IMR-90 (cell line): ENCODE measurements around the gene SH3TC1. TPM values are rescaled to one million over a fixed set of nuclear protein-coding genes. Genes with fewer than 3 reads are reported as not detected.

Experiments used
- ATAC-seq: fragments of 200-7000 bp; cut with Tn5 transposase; 2 replicates; pipeline ENCODE4 v1.9.1; 2020; ENCODE audit warnings: low read depth, mild to moderate bottlenecking, moderate library complexity
- BruUV-seq: library from RNA; stranded (reverse); fragments of 400-500 nt; replicated peaks from 2 replicates; lab custom pipeline; 2021; lab: Mats Ljungman, UMichigan
- CTCF ChIA-PET: fragments of 300-600 bp; formaldehyde crosslinking; extraction: SDS; loops from one replicate; lab custom pipeline; 2021; ENCODE audit warnings: antibody characterized with exemption; lab: Yijun Ruan, JAX
- POLR2A ChIA-PET: fragments of 300-600 bp; sonication (Branson Sonifier 250); formaldehyde crosslinking; loops from one replicate; lab custom pipeline; 2022; ENCODE audit warnings: antibody characterized with exemption; ENCODE audit not compliant: unreplicated experiment; lab: Charles Lee
- DNase-seq: peaks from one replicate; pipeline ENCODE4 v3.0.0; 2013
- H2AFZ ChIP-seq: replicated peaks from 2 replicates; pipeline ENCODE3; 2013; ENCODE audit warnings: low read length, mild to moderate bottlenecking; ENCODE audit not compliant: poor library complexity
- H2AK5ac ChIP-seq: 2 replicates; pipeline ENCODE4 v1.6.1; 2013; ENCODE audit warnings: low read depth, low read length, inconsistent platforms
- H2AK9ac ChIP-seq: replicated peaks from 2 replicates; pipeline ENCODE3; 2013; ENCODE audit warnings: mild to moderate bottlenecking, low read depth, low read length, moderate library complexity; ENCODE audit not compliant: poor library complexity
- H2BK120ac ChIP-seq: 2 replicates; pipeline ENCODE4 v1.6.1; 2013; ENCODE audit warnings: low read depth, low read length, inconsistent platforms
- H2BK15ac ChIP-seq: 3 replicates; pipeline ENCODE4 v1.6.1; 2013; ENCODE audit warnings: low read depth, low read length, inconsistent platforms
- H2BK20ac ChIP-seq: 2 replicates; pipeline ENCODE4 v1.6.1; 2013; ENCODE audit warnings: low read depth, mild to moderate bottlenecking, inconsistent platforms, low read length, moderate library complexity
- H2BK5ac ChIP-seq: 2 replicates; pipeline ENCODE4 v1.6.1; 2013; ENCODE audit warnings: mild to moderate bottlenecking, low read depth, low read length, inconsistent platforms; ENCODE audit not compliant: poor library complexity, severe bottlenecking
- H3K14ac ChIP-seq: replicated peaks from 2 replicates; pipeline ENCODE4 v1.6.1; 2013; ENCODE audit warnings: low read depth, low read length, inconsistent platforms
- H3K18ac ChIP-seq: 2 replicates; pipeline ENCODE4 v1.6.1; 2013; ENCODE audit warnings: low read depth, low read length, control low read depth
- H3K23ac ChIP-seq: 2 replicates; pipeline ENCODE4 v1.6.1; 2013; ENCODE audit warnings: low read depth, low read length, inconsistent platforms
- H3K27ac ChIP-seq: 2 replicates; pipeline ENCODE4 v1.5.1; 2013; ENCODE audit warnings: mild to moderate bottlenecking, control low read depth, low read length; ENCODE audit not compliant: insufficient read depth
- H3K27me3 ChIP-seq: 2 replicates; pipeline ENCODE4 v1.6.1; 2013; ENCODE audit warnings: low read length; ENCODE audit not compliant: control insufficient read depth, insufficient read depth
- H3K36me3 ChIP-seq: 2 replicates; pipeline ENCODE4 v1.6.1; 2013; ENCODE audit warnings: low read length, mixed read lengths; ENCODE audit not compliant: control insufficient read depth, insufficient read depth
- H3K4ac ChIP-seq: 2 replicates; pipeline ENCODE4 v1.6.1; 2013; ENCODE audit warnings: low read depth, low read length, inconsistent platforms
- H3K4me1 ChIP-seq: 2 replicates; pipeline ENCODE4 v1.6.1; 2013; ENCODE audit warnings: low read length, mixed read lengths; ENCODE audit not compliant: control insufficient read depth, insufficient read depth
- H3K4me2 ChIP-seq: 2 replicates; pipeline ENCODE4 v1.6.1; 2013; ENCODE audit warnings: low read depth, mild to moderate bottlenecking, control low read depth, low read length, moderate library complexity
- H3K4me3 ChIP-seq: 2 replicates; pipeline ENCODE4 v1.5.1; 2013; ENCODE audit warnings: low read depth, mild to moderate bottlenecking, control low read depth, low read length, moderate library complexity; ENCODE audit not compliant: insufficient read depth
- H3K56ac ChIP-seq: 2 replicates; pipeline ENCODE4 v1.6.1; 2013; ENCODE audit warnings: low read length, inconsistent platforms; ENCODE audit not compliant: insufficient read depth; ENCODE audit errors: extremely low read depth
- H3K79me1 ChIP-seq, 2 experiments: 2 replicates each; pipeline ENCODE4 v1.6.1; 2013; ENCODE audit warnings: low read length in 2 of 2, inconsistent platforms in 1 of 2, low read depth in 1 of 2
- H3K9ac ChIP-seq: 2 replicates; pipeline ENCODE4 v1.6.1; 2013; ENCODE audit warnings: low read depth, low read length, control low read depth
- H3K9me1 ChIP-seq: 2 replicates; pipeline ENCODE4 v1.6.1; 2013; ENCODE audit warnings: low read length, inconsistent platforms; ENCODE audit not compliant: insufficient read depth
- H3K9me3 ChIP-seq: 2 replicates; pipeline ENCODE4 v1.6.1; 2013; ENCODE audit warnings: low read length; ENCODE audit not compliant: control insufficient read depth, insufficient read depth
- H4K20me1 ChIP-seq: 2 replicates; pipeline ENCODE4 v1.6.1; 2013; ENCODE audit warnings: low read length, inconsistent platforms; ENCODE audit not compliant: insufficient read depth
- H4K5ac ChIP-seq: 2 replicates; pipeline ENCODE4 v1.6.1; 2013; ENCODE audit warnings: mild to moderate bottlenecking, low read depth, low read length, control low read depth
- H4K8ac ChIP-seq, 2 experiments: 2 replicates each; pipeline ENCODE4 v1.6.1; 2013; ENCODE audit warnings: low read depth in 2 of 2, low read length in 2 of 2, control low read depth in 1 of 2, inconsistent platforms in 1 of 2
- H4K91ac ChIP-seq: 2 replicates; pipeline ENCODE4 v1.6.1; 2013; ENCODE audit warnings: low read depth, low read length, inconsistent platforms; ENCODE audit not compliant: insufficient read depth
- WGBS, 2 experiments: methylation state at CpG; one replicate each; pipeline versions ENCODE4 v1.1.5 to v1.1.7; 2013; ENCODE audit warnings: missing lambda C conversion rate in 2 of 2; ENCODE audit not compliant: insufficient read length in 1 of 2; ENCODE audit errors: extremely low coverage in 2 of 2; 5-methylcytosine and 5-hydroxymethylcytosine counted together
- dilution Hi-C: fragments of 300-500 bp; cut with HindIII; formaldehyde crosslinking; loops from one replicate; pipeline ENCODE4 v1.14.3; 2018; ENCODE audit warnings: low sequenced_read_pairs; ENCODE audit not compliant: unreplicated experiment
- in situ Hi-C: fragments of 300-500 bp; cut with MboI; formaldehyde crosslinking; loops from 3 replicates; pipeline ENCODE4 v1.14.3; 2019; ENCODE audit warnings: low sequenced_read_pairs, inconsistent platforms, mixed read lengths
- intact Hi-C: fragments of 100-400 bp; cut with micrococcal nuclease; formaldehyde crosslinking; loops from 2 replicates; pipeline ENCODE4 v1.10.0; 2022
- polyA plus RNA-seq, 3 experiments: library from polyadenylated mRNA; depleted of rRNA; stranded (reverse); fragments of >200 nt; gene quantifications; 2 replicates each; pipeline ENCODE4 v1.2.3, GENCODE V29; 2012; ENCODE audit warnings: low replicate concordance in 1 of 3
- total RNA-seq: library from RNA; depleted of rRNA; stranded (reverse); fragments of >200 nt; gene quantifications from 2 replicates; pipeline ENCODE4 v1.2.3, GENCODE V29; 2012
- TF ChIP-seq, protein P1 (sequence below): fragments of 150-350 bp; IDR thresholded peaks from 2 replicates; pipeline ENCODE4 v1.6.1; 2017; ENCODE audit warnings: mild to moderate bottlenecking, antibody characterized with exemption, low read length, low read depth
- TF ChIP-seq, protein P2 (sequence below): conservative IDR thresholded peaks from 2 replicates; pipeline ENCODE4 v1.5.1; 2012; ENCODE audit warnings: mild to moderate bottlenecking, low read depth, low read length, improper control_type of control experiment
- TF ChIP-seq, protein P3 (sequence below): fragments of 150-350 bp; IDR thresholded peaks from 2 replicates; pipeline ENCODE4 v1.6.1; 2016; ENCODE audit warnings: low read depth, mild to moderate bottlenecking, low read length, moderate library complexity, borderline replicate concordance

Gene SH3TC1
- total and polyA plus RNA-seq, 2 of the 4 experiments (the other 2 are of a cell fraction) = 1.6 to 2.2 TPM

DNA sequence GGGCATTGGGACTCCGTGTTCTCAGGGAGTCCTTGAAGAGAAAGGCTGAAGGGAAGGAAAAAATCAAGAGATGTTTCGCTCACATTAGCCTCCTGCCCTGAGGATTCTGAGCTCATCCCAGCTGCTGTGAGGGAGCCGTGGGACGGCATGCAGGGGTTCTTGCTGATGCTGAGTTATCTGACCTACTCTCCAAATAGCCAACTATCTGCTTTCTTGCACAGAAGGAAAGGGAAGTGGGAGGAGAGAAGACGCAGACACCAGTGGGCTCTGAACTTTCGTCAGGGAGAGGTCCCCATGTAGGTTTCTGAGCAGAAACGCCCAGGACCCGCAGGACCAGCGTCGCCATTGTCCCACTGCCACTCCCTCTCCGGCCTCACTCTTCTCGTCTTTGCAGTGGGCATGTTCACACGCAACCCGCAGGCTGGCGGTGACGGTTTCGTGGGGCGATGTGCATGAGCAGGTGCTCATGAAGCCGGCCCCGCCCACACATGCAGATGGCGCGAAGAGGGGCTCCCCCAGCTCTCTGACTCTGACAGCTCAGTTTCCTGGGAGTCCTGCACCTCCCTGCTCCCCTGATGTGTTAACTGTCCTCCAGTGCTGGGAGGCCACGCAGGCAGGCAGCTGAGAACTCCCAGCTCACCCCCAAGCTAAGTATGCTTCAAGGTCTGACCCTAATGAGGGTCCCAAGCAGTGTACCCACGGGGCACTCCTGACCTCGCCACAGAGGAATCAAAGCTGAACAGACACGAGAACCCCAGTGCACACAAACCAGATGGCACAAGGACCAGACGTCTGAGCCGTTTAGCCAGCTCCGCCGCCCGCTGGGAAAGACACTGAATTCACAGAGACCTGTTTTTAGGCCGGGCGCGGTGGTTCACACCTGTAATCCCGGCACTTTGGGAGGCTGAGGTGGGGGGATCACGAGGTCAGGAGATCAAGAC lies 26.8 kb upstream of the SH3TC1 start:
- no peak overlapping the region for H3K14ac ChIP-seq
- H2AK5ac ChIP-seq = no peak overlapping the region
- no TSS peak for BruUV-seq
- no peak overlapping the region for H3K4me2 ChIP-seq
- no peak overlapping the region for H2BK5ac ChIP-seq
- no peak overlapping the region for H3K56ac ChIP-seq
- 72% methylated on average over 20 of the region's 36 CpGs; no CpG with 5 or more reads in 1 of the 2 experiments for WGBS, 2 experiments
- no peak overlapping the region for H2BK120ac ChIP-seq
- no peak for ATAC-seq
- no peak overlapping the region for H2BK15ac ChIP-seq
- H4K91ac ChIP-seq = no peak overlapping the region
- peaks cover 11% of the 10 kb centered on the region for H3K9me3 ChIP-seq
- no peak overlapping the region for H4K5ac ChIP-seq
- H2BK20ac ChIP-seq = no peak overlapping the region
- H3K23ac ChIP-seq = no peak overlapping the region
- H4K20me1 ChIP-seq = peaks cover 6% of the 10 kb centered on the region
- H3K36me3 ChIP-seq = no peaks in the 10 kb centered on the region
- TF ChIP-seq, protein P1, sequence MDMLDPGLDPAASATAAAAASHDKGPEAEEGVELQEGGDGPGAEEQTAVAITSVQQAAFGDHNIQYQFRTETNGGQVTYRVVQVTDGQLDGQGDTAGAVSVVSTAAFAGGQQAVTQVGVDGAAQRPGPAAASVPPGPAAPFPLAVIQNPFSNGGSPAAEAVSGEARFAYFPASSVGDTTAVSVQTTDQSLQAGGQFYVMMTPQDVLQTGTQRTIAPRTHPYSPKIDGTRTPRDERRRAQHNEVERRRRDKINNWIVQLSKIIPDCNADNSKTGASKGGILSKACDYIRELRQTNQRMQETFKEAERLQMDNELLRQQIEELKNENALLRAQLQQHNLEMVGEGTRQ = no peak
- TF ChIP-seq, protein P2, sequence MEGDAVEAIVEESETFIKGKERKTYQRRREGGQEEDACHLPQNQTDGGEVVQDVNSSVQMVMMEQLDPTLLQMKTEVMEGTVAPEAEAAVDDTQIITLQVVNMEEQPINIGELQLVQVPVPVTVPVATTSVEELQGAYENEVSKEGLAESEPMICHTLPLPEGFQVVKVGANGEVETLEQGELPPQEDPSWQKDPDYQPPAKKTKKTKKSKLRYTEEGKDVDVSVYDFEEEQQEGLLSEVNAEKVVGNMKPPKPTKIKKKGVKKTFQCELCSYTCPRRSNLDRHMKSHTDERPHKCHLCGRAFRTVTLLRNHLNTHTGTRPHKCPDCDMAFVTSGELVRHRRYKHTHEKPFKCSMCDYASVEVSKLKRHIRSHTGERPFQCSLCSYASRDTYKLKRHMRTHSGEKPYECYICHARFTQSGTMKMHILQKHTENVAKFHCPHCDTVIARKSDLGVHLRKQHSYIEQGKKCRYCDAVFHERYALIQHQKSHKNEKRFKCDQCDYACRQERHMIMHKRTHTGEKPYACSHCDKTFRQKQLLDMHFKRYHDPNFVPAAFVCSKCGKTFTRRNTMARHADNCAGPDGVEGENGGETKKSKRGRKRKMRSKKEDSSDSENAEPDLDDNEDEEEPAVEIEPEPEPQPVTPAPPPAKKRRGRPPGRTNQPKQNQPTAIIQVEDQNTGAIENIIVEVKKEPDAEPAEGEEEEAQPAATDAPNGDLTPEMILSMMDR = no peak
- TF ChIP-seq, protein P3, sequence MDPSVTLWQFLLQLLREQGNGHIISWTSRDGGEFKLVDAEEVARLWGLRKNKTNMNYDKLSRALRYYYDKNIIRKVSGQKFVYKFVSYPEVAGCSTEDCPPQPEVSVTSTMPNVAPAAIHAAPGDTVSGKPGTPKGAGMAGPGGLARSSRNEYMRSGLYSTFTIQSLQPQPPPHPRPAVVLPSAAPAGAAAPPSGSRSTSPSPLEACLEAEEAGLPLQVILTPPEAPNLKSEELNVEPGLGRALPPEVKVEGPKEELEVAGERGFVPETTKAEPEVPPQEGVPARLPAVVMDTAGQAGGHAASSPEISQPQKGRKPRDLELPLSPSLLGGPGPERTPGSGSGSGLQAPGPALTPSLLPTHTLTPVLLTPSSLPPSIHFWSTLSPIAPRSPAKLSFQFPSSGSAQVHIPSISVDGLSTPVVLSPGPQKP = no peak
- CTCF ChIA-PET = no interaction called here
- H4K8ac ChIP-seq = no peak overlapping the region
- no peak overlapping the region for H3K27ac ChIP-seq
- POLR2A ChIA-PET = no interaction called here
- DNase-seq = peak; percentile 56
- no peak overlapping the region for H3K4ac ChIP-seq
- in situ Hi-C loops (no loop called here), dilution Hi-C loops (no loop called here), intact Hi-C loops (no loop called here)
- no peak overlapping the region for H2AFZ ChIP-seq
- H3K4me1 ChIP-seq = no peaks in the 10 kb centered on the region
- H3K27me3 ChIP-seq = peaks cover 44% of the 10 kb centered on the region
- no peak overlapping the region for H3K9ac ChIP-seq
- no peaks in the 10 kb centered on the region for H3K79me1 ChIP-seq
- H3K4me3 ChIP-seq = no peak overlapping the region
- no peak overlapping the region for H3K18ac ChIP-seq
- H2AK9ac ChIP-seq = peak overlapping the region; percentile 42
- H3K9me1 ChIP-seq = no peaks in the 10 kb centered on the region
